ENCODE measurements around the gene PEAR1.

PEAR1 gene

GRCh38 chr1:156942176-156942575, 48.7 kb downstream of the PEAR1 start:
- DNase-seq, result no peak

GRCh38 chr1:156942576-156942975, 49.1 kb downstream of the PEAR1 start:
- DNase-seq, result no peak

- no peak for DNase-seq
Measured at GRCh38 chr1:156943756-156944155, 50.2 kb downstream of the PEAR1 start.

GRCh38 chr1:156944268-156944667, 50.8 kb downstream of the PEAR1 start:
- DNase-seq, result no peak

GRCh38 chr1:156944848-156945247, 51.3 kb downstream of the PEAR1 start:
- DNase-seq, result no peak

DNA sequence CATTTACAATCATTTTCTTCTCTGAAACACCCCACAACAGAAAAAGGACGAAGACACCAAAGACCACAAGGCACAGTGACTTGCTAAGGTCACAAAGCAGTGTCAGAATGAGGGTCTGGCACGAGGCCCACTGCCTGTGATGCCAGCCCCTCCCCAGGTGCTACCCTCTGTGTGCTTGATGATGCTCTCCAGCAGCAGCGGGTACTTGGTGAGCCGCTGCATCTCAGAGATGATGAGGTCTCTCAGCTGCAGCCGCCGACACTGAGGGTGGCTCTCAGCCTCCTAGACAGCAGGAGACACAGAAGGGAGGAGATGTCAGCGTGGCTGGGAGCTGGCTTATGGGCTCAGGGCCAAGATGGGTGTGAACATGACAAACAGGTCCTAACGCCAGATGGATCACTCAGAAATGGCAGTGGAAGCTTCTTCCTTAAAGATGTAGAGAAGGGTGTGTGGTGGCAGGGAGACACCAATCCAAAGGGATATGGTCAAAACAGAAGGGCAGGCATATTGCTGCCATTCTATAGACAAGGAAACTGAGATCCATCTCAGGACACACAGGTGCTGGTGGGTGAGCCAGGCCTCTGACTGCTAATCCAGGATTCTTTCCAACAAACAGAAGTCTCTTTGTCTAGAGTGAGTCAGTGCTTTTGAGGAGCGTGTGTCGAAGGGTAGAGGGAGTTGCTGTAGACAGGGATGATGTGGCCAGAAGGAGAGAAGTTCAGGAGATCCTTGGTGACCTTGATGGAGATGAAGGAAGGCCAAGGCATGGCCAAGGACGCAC, 52.6 kb downstream of the PEAR1 start:
- DNase-seq, result no peak

- DNase-seq, result no peak
Measured at GRCh38 chr1:156947127-156947526, 53.6 kb downstream of the PEAR1 start.

DNA sequence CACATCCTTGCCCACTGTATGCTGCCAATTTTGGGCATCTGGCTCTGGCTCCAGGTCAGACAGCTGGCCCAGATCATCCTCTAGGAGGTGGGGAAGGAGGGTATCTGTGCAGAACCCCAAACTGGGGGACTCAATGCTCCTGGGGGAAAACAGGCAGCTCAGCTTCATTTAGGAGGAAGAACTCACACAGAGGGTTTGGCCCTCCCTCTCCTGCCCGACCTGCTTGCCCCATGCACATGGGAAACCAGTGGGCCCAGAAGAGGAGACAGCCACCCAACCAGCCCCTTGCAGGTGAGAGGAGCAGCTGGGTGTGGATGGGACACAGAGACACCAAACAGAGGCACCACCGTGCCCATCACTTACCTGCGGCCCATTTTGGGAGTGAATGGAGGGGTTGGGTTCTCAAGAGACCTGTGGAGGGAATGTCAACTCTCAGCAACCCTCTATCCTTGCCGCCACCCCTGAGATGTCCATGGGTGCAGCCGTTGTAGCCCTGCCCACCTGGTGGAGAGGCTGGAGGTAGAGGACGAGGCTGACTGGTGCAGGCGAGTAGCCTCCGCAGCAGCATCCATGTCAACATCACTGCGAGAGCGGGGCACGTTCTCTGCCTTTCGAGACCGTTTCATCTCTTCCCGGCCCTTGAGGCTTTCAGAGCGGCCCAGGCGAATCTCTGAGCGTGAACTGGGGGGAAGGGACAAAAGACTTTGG, 54.5 kb downstream of the PEAR1 start:
- DNase-seq, result no peak

- no peak for DNase-seq
Measured at GRCh38 chr1:156948708-156949107, 55.2 kb downstream of the PEAR1 start.

DNA sequence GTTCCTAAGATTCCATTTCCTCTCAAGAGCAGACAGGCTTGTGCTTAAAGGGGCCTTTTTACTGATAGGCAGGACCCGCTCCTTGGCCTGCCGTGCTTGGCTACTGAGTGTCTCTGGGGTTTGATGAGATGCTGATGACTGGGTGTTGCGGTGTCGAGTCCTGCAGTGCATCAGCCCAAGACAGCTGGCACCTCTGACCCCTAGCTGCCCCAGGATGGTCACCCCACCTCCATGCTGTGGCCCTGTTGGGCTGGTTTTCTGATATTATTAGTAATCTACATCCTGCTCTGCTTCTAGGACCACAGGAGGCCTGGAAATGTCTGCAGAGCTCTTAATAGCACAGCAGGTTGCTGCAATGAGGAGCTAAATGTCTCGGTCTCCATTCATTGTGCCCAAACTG, 55.6 kb downstream of the PEAR1 start:
- no peak for DNase-seq

GRCh38 chr1:156951371-156951770, 57.9 kb downstream of the PEAR1 start:
- no peak for DNase-seq

GRCh38 chr1:156953571-156953970, 60.1 kb downstream of the PEAR1 start:
- no peak for DNase-seq

- DNase-seq, result no peak
Measured at GRCh38 chr1:156956333-156956732, 62.8 kb downstream of the PEAR1 start.

- DNase-seq, result no peak
Measured at GRCh38 chr1:156957634-156958033, 64.1 kb downstream of the PEAR1 start.

DNA sequence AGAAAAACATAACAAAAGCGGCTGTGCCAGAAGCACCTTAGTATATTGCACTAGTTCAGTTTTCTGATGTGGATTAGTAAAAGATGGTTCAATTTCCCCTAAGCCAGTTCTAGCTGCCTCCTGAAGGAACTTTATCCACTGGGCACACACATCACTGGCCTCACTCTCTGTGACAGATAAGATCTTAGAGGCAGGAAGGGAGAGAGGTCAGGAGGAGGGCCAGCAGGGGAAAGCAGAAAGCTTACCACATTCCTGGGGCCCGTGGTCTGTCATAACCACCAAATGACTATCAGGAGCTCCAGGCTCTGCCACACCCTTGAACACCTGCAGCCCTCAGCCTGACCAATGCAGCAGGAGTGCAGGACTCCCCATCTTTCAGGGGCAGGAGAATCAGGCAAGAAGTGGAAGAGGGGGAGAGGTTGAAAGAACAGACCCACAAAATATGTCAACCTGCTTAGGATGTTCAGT, 64.8 kb downstream of the PEAR1 start:
- no peak for DNase-seq

DNA sequence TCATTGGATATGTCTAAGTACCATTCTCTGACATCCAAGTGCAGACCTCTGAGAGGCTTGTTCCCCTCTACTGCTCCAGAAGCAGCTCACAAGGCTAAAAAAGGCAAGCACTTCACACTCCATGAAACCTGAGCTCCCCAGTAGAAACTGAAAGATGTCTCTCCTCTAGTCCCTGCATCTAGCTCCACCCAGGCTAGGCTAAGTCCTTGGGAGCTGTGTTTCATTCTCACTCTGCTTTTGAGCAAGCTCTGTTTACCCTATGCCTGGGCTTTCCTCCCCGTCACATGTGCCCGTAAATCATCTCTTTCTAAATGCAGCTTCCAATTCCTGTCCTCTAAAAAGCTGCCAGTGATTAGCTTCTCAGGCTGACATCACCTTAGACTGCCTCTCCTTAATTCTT, 65.9 kb downstream of the PEAR1 start:
- DNase-seq, result no peak

DNA sequence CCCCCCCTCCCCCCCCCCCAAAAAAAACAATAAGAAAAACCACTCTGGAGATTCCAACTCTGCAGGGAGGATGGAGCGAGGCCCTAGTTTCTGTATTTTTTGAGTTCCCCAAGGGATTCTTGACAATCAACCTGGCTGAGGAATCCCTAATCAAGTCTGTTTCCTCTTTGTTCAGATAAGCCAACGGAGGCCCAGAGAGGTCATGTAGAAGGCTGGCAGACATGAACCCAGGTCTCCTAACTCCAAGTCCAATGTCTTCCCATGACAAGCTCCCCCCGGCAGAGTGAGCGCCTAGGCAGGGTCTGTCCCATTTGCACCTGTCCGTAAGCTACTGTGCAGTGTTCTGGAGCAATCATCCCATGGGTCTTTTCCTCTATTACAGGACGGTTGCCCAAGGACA, 66.4 kb downstream of the PEAR1 start:
- no peak for DNase-seq

DNA sequence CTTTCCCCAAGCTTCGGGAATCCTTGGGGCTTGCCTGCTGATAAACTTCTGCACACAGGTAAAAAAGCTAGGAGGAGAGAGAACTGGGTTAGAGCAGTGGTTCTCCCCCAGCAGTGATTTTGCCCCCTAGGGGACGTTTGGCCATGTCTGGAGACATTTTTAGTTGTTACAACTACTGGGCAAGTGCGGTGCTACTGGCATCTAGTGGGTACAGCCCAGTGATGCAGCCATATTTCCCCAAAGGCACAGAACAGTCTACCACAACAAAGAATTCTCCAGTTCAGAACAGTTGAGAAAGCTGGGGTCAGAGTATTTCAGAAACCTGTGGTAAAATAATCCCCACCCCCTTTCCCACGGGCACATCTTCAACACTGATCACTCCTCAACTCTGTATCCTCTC, 68.2 kb downstream of the PEAR1 start:
- no peak for DNase-seq

DNA sequence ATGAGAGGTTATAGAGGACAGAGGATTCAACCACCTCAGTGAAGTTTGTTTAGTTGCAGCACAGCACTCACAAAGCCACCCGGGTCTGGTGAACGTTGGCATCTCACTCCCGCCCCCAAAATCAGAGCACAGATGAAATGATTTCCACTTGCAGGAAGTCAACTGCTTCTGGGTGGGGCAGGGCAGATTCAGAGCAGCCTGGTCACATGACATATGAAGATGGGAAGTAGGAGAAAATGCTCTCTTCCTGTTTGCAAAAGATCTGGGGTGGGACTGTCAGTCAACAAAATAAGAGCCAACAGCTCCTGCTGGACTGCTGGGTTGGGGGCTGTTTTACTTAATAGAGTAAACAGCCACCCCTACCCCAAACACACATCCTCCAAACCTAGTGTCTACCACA, 70.1 kb downstream of the PEAR1 start:
- no peak for DNase-seq

DNA sequence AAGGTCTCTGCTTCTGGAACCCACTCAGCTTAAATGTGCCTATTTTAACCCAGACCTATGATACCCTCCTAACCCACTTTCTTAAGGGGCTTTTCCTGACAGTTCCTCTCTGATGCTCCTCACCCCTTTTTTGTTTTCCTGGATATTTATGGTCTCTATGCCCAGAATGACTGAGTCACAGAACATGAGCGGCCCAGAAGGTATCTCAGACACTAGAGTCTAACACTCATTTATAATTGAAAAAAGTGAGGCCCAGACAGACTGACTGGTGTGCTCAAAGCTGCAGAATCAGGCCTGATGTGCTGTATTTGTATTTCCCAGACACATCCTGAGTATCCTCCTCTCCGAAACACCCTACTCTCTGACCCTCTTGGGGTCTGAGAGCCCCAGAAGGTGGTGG, 70.9 kb downstream of the PEAR1 start:
- DNase-seq, result no peak
